Gastroesophageal sphincter (tissue), 3 donors: ENCODE results near the gene ADAD2.

Experiments used
- CTCF ChIP-seq, 4 experiments: fragments of 200-600 bp in 2 of 4; fragments of 450-650 bp in 2 of 4; sonication (generic) in 1 of 4; IDR thresholded peaks; one replicate each; pipeline ENCODE4 v1.5.1; 2017 to 2019; ENCODE audit warnings: antibody characterized with exemption in 4 of 4, mild to moderate bottlenecking in 2 of 4, moderate library complexity in 2 of 4
- POLR2A ChIP-seq, 2 donors: fragments of 450-650 bp; IDR thresholded peaks; one replicate each; pipeline ENCODE4 v1.6.1; 2017; ENCODE audit warnings: antibody characterized with exemption in 2 of 2, mild to moderate bottlenecking in 2 of 2, moderate library complexity in 1 of 2
- POLR2AphosphoS5 ChIP-seq: sonication (generic); formaldehyde crosslinking; IDR thresholded peaks from one replicate; pipeline ENCODE4 v1.6.1; 2017; ENCODE audit warnings: antibody characterized with exemption

DNA sequence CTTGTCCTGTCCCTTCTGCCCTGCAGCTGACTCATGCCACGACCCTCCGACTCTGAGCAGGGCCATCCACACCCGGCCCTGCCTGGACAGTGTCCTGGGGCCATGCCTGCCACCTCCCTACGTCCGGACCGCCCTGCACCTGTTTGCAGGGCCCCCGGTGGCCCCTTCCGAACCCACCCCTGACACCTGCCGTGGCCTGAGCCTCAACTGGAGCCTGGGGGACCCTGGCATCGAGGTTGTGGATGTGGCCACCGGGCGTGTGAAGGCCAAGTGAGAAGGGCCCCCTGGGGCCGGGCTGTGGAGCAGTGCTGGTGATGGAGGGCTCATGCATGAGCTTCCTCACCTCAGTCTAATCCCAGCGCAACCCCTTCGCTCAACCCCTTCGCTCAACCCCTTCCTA is 5.1 kb downstream of the ADAD2 start:
- TF ChIP-seq CTCF (IDR thresholded peaks at IDR 0.05) (no peak), POLR2AphosphoS5 (no peak), POLR2A (IDR thresholded peaks at IDR 0.05) (no peak)
